Activated naive CD4-positive, alpha-beta T cell treated with anti-CD3 and anti-CD28 coated beads, Interleukin-2, amount 50 U/mL, for 16 hours (primary cell): ENCODE results near the gene B3GNT7.
"Not testable (repeated sequence)": the region's sequence is repeated elsewhere in the genome, so short reads cannot be mapped to it uniquely, and the experiment has no call there.

Experiments
- DNase-seq: peaks from one replicate; pipeline ENCODE4 v3.0.0-alpha.2; 2020

The B3GNT7 gene

GRCh38 chr2:231430437-231430836 lies 34.9 kb downstream of the B3GNT7 start:
- not testable (repeated sequence) for DNase-seq

- no peak for DNase-seq
These were observed 36.1 kb downstream of the B3GNT7 start for GRCh38 chr2:231431606-231432005.

DNA sequence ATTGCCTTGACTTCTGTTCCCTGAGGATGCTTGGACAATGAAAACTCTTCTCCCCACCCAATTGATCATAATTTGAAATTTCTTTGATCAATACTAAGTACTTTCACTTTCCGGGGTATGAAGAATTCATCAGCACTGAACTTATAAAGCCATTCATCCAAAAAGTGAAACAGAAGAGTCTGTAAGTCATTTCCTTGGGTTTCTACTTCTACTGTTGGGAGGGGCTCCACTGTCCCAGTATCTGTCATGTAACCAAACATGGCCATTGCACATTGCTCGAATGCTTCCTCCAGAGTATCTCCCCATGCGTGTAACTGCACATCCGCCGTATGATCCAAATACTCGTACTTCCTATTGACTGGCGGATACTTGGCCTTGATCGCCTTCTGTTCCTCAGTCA lies 38.5 kb downstream of the B3GNT7 start:
- no peak for DNase-seq

DNA sequence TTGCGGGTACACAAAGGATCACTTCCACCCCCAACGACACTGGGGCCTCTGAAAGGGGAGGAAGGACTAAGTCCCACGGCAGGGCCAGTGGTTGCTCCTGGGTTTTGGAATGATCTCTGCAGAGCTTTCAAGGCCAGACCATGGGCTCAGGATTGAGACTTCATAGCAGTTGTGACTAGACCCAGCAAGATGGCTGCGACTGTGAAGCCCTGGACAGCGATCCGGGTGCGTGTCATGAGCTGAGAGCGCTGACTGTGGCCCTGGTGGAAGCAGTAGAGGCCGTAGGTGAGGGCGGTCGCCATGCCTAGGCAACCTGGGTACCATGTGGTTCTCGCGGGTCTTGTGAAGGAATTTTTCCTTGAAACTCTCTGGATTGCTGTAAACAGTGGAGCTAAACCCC lies 41.4 kb downstream of the B3GNT7 start:
- DNase-seq: no peak

- no peak for DNase-seq
These were observed 54.1 kb downstream of the B3GNT7 start for GRCh38 chr2:231449503-231450054.

GRCh38 chr2:231450548-231450989 lies 55.1 kb downstream of the B3GNT7 start:
- no peak for DNase-seq
